HEK293 (cell line): ENCODE measurements around the gene TPGS1.
A peak's percentile ranks its signal among the peaks of the same experiment; 100 is the strongest.

Experiments used
- CTCF ChIA-PET: fragments of 350-600 bp; formaldehyde crosslinking; extraction: SDS; loops from one replicate; lab custom pipeline; 2021; ENCODE audit warnings: antibody characterized with exemption; lab: Yijun Ruan, JAX
- POLR2A ChIA-PET: fragments of 300-600 bp; formaldehyde crosslinking; extraction: SDS; loops from one replicate; lab custom pipeline; 2020; ENCODE audit warnings: antibody characterized with exemption, inconsistent platforms; lab: Yijun Ruan, JAX
- H3K27ac ChIP-seq: fragments of 200-500 bp; sonication (Bioruptor generic); 2 replicates; pipeline ENCODE4 v1.5.1; 2014; ENCODE audit warnings: low read depth, low read length, control low read depth, inconsistent platforms; ENCODE audit errors: extremely low read depth
- H3K36me3 ChIP-seq, 2 experiments: fragments of 200-500 bp in 1 of 2; sonication (Bioruptor generic) in 1 of 2; 1 replicate in 1 of 2; 2 replicates in 1 of 2; pipeline ENCODE4 v1.5.1; 2014 to 2017; ENCODE audit warnings: inconsistent platforms in 2 of 2, low read length in 2 of 2; ENCODE audit not compliant: control insufficient read depth in 2 of 2, insufficient read depth in 1 of 2
- H3K4me1 ChIP-seq: fragments of 200-500 bp; sonication (Bioruptor generic); 2 replicates; pipeline ENCODE4 v1.5.1; 2014; ENCODE audit warnings: mild to moderate bottlenecking, low read length, inconsistent platforms; ENCODE audit not compliant: control insufficient read depth, insufficient read depth
- H3K4me3 ChIP-seq: 2 replicates; pipeline ENCODE4 v1.5.1; 2011; ENCODE audit warnings: low read depth, mild to moderate bottlenecking, control low read depth, low read length, moderate library complexity
- H3K9me3 ChIP-seq: fragments of 200-500 bp; sonication (Bioruptor generic); 2 replicates; pipeline ENCODE4 v1.5.1; 2014; ENCODE audit warnings: low read depth, low read length, inconsistent platforms; ENCODE audit not compliant: control insufficient read depth, insufficient read depth
- GLIS2 ChIP-seq: fragments of 450-650 bp; formaldehyde crosslinking; IDR thresholded peaks from 2 replicates; pipeline ENCODE4 v1.5.1; 2016; ENCODE audit warnings: missing biosample characterization, missing genetic modification characterization
- IKZF3 ChIP-seq: fragments of 450-650 bp; IDR thresholded peaks from 2 replicates; pipeline ENCODE4 v1.5.0; 2018; ENCODE audit warnings: missing biosample characterization, mild to moderate bottlenecking, missing genetic modification characterization, moderate library complexity
- KLF1 ChIP-seq: fragments of 450-650 bp; formaldehyde crosslinking; IDR thresholded peaks from 2 replicates; pipeline ENCODE4 v1.5.1; 2016; ENCODE audit warnings: missing biosample characterization, missing genetic modification characterization
- KLF17 ChIP-seq: fragments of 450-650 bp; formaldehyde crosslinking; IDR thresholded peaks from 2 replicates; pipeline ENCODE4 v1.5.1; 2016; ENCODE audit warnings: missing biosample characterization, missing genetic modification characterization
- PATZ1 ChIP-seq: fragments of 450-650 bp; formaldehyde crosslinking; IDR thresholded peaks from 2 replicates; pipeline ENCODE4 v1.5.1; 2016; ENCODE audit warnings: missing biosample characterization, missing genetic modification characterization
- WT1 ChIP-seq: fragments of 450-650 bp; formaldehyde crosslinking; IDR thresholded peaks from 2 replicates; pipeline ENCODE4 v1.5.1; 2016; ENCODE audit warnings: missing biosample characterization, missing genetic modification characterization
- ZBTB20 ChIP-seq: fragments of 450-650 bp; formaldehyde crosslinking; IDR thresholded peaks from 2 replicates; pipeline ENCODE4 v1.5.1; 2016; ENCODE audit warnings: missing biosample characterization, missing genetic modification characterization
- ZBTB21 ChIP-seq: fragments of 450-650 bp; formaldehyde crosslinking; IDR thresholded peaks from 2 replicates; pipeline ENCODE4 v1.5.1; 2017; ENCODE audit warnings: missing biosample characterization, missing genetic modification characterization
- ZBTB8A ChIP-seq: fragments of 450-650 bp; formaldehyde crosslinking; IDR thresholded peaks from 2 replicates; pipeline ENCODE4 v1.5.1; 2016; ENCODE audit warnings: missing biosample characterization, missing genetic modification characterization
- ZNF175 ChIP-seq: fragments of 450-650 bp; formaldehyde crosslinking; IDR thresholded peaks from 2 replicates; pipeline ENCODE4 v1.5.1; 2016; ENCODE audit warnings: missing biosample characterization, missing genetic modification characterization
- ZNF202 ChIP-seq: fragments of 450-650 bp; formaldehyde crosslinking; IDR thresholded peaks from 2 replicates; pipeline ENCODE4 v1.5.1; 2016; ENCODE audit warnings: missing biosample characterization, missing genetic modification characterization, borderline replicate concordance
- ZNF366 ChIP-seq: fragments of 450-650 bp; formaldehyde crosslinking; conservative IDR thresholded peaks from 2 replicates; pipeline ENCODE4 v1.5.1; 2016; ENCODE audit warnings: missing biosample characterization, missing genetic modification characterization
- ZNF433 ChIP-seq: fragments of 450-650 bp; formaldehyde crosslinking; IDR thresholded peaks from 2 replicates; pipeline ENCODE4 v1.5.1; 2016; ENCODE audit warnings: missing biosample characterization, missing genetic modification characterization, low read depth
- ZNF510 ChIP-seq: fragments of 450-650 bp; formaldehyde crosslinking; IDR thresholded peaks from 2 replicates; pipeline ENCODE4 v1.5.1; 2018; ENCODE audit warnings: mild to moderate bottlenecking, missing genetic modification characterization, missing biosample characterization; ENCODE audit not compliant: insufficient replicate concordance
- ZNF600 ChIP-seq: fragments of 450-650 bp; formaldehyde crosslinking; IDR thresholded peaks from 2 replicates; pipeline ENCODE4 v1.5.1; 2016; ENCODE audit warnings: missing biosample characterization, missing genetic modification characterization
- ZNF692 ChIP-seq: fragments of 450-650 bp; formaldehyde crosslinking; IDR thresholded peaks from 2 replicates; pipeline ENCODE4 v1.5.1; 2016; ENCODE audit warnings: missing biosample characterization, missing genetic modification characterization
- ZNF777 ChIP-seq: fragments of 450-650 bp; formaldehyde crosslinking; IDR thresholded peaks from 2 replicates; pipeline ENCODE4 v1.5.1; 2017; ENCODE audit warnings: missing biosample characterization, missing genetic modification characterization, borderline replicate concordance
- ZNF791 ChIP-seq: fragments of 450-650 bp; formaldehyde crosslinking; IDR thresholded peaks from 2 replicates; pipeline ENCODE4 v1.5.1; 2016; ENCODE audit warnings: missing biosample characterization, missing genetic modification characterization
- TF ChIP-seq, protein P1 (sequence below): fragments of 450-650 bp; formaldehyde crosslinking; conservative IDR thresholded peaks from 2 replicates; pipeline ENCODE4 v1.5.1; 2016; ENCODE audit warnings: low read depth, missing biosample characterization, missing genetic modification characterization
- TF ChIP-seq, protein P2 (sequence below): fragments of 450-650 bp; formaldehyde crosslinking; optimal IDR thresholded peaks from 2 replicates; pipeline ENCODE3; 2016; ENCODE audit warnings: missing biosample characterization, mild to moderate bottlenecking, missing genetic modification characterization
- TF ChIP-seq, protein P3 (sequence below): fragments of 450-650 bp; formaldehyde crosslinking; IDR thresholded peaks from 2 replicates; pipeline ENCODE4 v1.5.1; 2016; ENCODE audit warnings: missing biosample characterization, missing genetic modification characterization, low read depth
- TF ChIP-seq, protein P4 (sequence below): fragments of 450-650 bp; formaldehyde crosslinking; IDR thresholded peaks from 2 replicates; pipeline ENCODE4 v1.5.1; 2017; ENCODE audit warnings: missing biosample characterization, missing genetic modification characterization

The TPGS1 gene

GRCh38 chr19:511101-511851 lies 4.0 kb downstream of the TPGS1 start:
- Histone ChIP-seq H3K4me3 (peak overlapping the region; percentile 21), H3K4me1 (peaks cover 5% of the 10 kb centered on the region; the same call in 1 of the 2 replicates), H3K9me3 (no peaks in the 10 kb centered on the region), H3K36me3 (peaks cover 0 to 11% of the 10 kb centered on the region in 2 experiments; a peak in 1 of 3 replicates), H3K27ac (no peak overlapping the region)
- POLR2A ChIA-PET, result interaction anchor here (0.8 to 2.4 kb wide), 7 partner anchors 11 to 192 kb away, joined by 3 to 35 read pairs (median 3); partner anchors contain the start of genes CDC34 and SHC2
- CTCF ChIA-PET, result interaction anchor here (0.6 to 2.9 kb wide), 37 partner anchors 8 to 490 kb away, joined by 3 to 49 read pairs (median 4); partner anchors contain the start of genes BSG, C2CD4C and CDC34
- TF ChIP-seq, protein P1, sequence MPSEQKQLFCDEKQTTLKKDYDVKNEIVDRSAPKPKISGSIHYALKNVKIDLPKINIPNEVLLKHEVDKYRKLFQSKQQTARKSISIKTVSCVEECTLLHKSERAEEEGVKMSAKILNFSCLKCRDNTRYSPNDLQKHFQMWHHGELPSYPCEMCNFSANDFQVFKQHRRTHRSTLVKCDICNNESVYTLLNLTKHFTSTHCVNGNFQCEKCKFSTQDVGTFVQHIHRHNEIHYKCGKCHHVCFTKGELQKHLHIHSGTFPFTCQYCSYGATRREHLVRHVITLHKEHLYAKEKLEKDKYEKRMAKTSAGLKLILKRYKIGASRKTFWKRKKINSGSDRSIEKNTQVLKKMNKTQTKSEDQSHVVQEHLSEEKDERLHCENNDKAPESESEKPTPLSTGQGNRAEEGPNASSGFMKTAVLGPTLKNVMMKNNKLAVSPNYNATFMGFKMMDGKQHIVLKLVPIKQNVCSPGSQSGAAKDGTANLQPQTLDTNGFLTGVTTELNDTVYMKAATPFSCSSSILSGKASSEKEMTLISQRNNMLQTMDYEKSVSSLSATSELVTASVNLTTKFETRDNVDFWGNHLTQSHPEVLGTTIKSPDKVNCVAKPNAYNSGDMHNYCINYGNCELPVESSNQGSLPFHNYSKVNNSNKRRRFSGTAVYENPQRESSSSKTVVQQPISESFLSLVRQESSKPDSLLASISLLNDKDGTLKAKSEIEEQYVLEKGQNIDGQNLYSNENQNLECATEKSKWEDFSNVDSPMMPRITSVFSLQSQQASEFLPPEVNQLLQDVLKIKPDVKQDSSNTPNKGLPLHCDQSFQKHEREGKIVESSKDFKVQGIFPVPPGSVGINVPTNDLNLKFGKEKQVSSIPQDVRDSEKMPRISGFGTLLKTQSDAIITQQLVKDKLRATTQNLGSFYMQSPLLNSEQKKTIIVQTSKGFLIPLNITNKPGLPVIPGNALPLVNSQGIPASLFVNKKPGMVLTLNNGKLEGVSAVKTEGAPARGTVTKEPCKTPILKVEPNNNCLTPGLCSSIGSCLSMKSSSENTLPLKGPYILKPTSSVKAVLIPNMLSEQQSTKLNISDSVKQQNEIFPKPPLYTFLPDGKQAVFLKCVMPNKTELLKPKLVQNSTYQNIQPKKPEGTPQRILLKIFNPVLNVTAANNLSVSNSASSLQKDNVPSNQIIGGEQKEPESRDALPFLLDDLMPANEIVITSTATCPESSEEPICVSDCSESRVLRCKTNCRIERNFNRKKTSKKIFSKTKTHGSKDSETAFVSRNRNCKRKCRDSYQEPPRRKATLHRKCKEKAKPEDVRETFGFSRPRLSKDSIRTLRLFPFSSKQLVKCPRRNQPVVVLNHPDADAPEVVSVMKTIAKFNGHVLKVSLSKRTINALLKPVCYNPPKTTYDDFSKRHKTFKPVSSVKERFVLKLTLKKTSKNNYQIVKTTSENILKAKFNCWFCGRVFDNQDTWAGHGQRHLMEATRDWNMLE (tag by site-specific recombination), result no peak
- TF ChIP-seq ZNF202 (tag by site-specific recombination) (no peak), ZNF600 (tag by site-specific recombination) (peak; percentile 95), GLIS2 (tag by site-specific recombination) (no peak; the same call in 1 of the 2 replicates), ZNF433 (tag by site-specific recombination) (no peak), ZBTB21 (tag by site-specific recombination) (peak; percentile 98), ZBTB8A (tag by site-specific recombination) (peak; percentile 97), KLF17 (tag by site-specific recombination) (peak; percentile 86), ZNF175 (tag by site-specific recombination) (no peak), PATZ1 (tag by site-specific recombination) (peak; percentile 73), ZBTB20 (tag by site-specific recombination) (0 out of 2 replicates have a peak, but pooled peaks have one; percentile 39), ZNF366 (tag by site-specific recombination) (peak; percentile 82), ZNF791 (tag by site-specific recombination) (no peak), IKZF3 (tag by site-specific recombination) (peak; percentile 66), WT1 (tag by site-specific recombination) (peak; percentile 82), ZNF692 (tag by site-specific recombination) (peak; percentile 80), ZNF777 (no peak), ZNF510 (tag by site-specific recombination) (no peak), KLF1 (tag by site-specific recombination) (peak; percentile 92)
- TF ChIP-seq, protein P2, sequence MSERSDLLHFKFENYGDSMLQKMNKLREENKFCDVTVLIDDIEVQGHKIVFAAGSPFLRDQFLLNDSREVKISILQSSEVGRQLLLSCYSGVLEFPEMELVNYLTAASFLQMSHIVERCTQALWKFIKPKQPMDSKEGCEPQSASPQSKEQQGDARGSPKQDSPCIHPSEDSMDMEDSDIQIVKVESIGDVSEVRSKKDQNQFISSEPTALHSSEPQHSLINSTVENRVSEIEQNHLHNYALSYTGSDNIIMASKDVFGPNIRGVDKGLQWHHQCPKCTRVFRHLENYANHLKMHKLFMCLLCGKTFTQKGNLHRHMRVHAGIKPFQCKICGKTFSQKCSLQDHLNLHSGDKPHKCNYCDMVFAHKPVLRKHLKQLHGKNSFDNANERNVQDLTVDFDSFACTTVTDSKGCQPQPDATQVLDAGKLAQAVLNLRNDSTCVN (tag by site-specific recombination), result peak; percentile 20
- TF ChIP-seq, protein P3, sequence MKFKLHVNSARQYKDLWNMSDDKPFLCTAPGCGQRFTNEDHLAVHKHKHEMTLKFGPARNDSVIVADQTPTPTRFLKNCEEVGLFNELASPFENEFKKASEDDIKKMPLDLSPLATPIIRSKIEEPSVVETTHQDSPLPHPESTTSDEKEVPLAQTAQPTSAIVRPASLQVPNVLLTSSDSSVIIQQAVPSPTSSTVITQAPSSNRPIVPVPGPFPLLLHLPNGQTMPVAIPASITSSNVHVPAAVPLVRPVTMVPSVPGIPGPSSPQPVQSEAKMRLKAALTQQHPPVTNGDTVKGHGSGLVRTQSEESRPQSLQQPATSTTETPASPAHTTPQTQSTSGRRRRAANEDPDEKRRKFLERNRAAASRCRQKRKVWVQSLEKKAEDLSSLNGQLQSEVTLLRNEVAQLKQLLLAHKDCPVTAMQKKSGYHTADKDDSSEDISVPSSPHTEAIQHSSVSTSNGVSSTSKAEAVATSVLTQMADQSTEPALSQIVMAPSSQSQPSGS (tag by site-specific recombination), result 0 out of 2 replicates have a peak, but pooled peaks have one; percentile 8
- TF ChIP-seq, protein P4, sequence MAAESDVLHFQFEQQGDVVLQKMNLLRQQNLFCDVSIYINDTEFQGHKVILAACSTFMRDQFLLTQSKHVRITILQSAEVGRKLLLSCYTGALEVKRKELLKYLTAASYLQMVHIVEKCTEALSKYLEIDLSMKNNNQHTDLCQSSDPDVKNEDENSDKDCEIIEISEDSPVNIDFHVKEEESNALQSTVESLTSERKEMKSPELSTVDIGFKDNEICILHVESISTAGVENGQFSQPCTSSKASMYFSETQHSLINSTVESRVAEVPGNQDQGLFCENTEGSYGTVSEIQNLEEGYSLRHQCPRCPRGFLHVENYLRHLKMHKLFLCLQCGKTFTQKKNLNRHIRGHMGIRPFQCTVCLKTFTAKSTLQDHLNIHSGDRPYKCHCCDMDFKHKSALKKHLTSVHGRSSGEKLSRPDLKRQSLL, result no peak
